HFFc6 (cell line): Measurements from ENCODE around the gene THBS3. TPM values are rescaled to one million over a fixed set of nuclear protein-coding genes. Genes with fewer than 3 reads are reported as not detected.

Experiments used
- DNase-seq: peaks from one replicate; pipeline ENCODE4 v3.0.0-alpha.2; 2018
- H3K27ac Mint-ChIP-seq: 2 replicates; pipeline ENCODE4 v1.8.0; 2020; ENCODE audit warnings: mild to moderate bottlenecking, mixed read lengths
- H3K27me3 Mint-ChIP-seq: 2 replicates; pipeline ENCODE4 v1.8.0; 2021; ENCODE audit warnings: mild to moderate bottlenecking, moderate library complexity, mixed read lengths; ENCODE audit not compliant: insufficient read depth
- H3K36me3 Mint-ChIP-seq: 2 replicates; pipeline ENCODE4 v1.8.0; 2021; ENCODE audit warnings: low read depth, mixed read lengths
- H3K4me1 Mint-ChIP-seq: 2 replicates; pipeline ENCODE4 v1.8.0; 2020; ENCODE audit warnings: low read depth, mixed read lengths
- H3K4me3 Mint-ChIP-seq: 2 replicates; pipeline ENCODE4 v1.8.0; 2020; ENCODE audit warnings: mild to moderate bottlenecking, moderate library complexity, mixed read lengths
- H3K9me3 Mint-ChIP-seq: 2 replicates; pipeline ENCODE4 v1.8.0; 2020; ENCODE audit warnings: mild to moderate bottlenecking, mixed read lengths
- long read RNA-seq: library from polyadenylated mRNA; unstranded; transcript quantifications from one replicate; pipeline ENCODE4 v2.0.0, GENCODE V29; 2019
- total RNA-seq, 6 experiments: library from RNA; stranded (reverse); fragmentation: NEBNext Ultra II Directional; extraction: Animal tissue kit (Norgen Biotek cat#: 25700); gene quantifications; 2 replicates in 1 of 6; 3 replicates in 5 of 6; pipeline ENCODE4 v1.2.3, GENCODE V29; 2021
- TF ChIP-seq, protein P1 (sequence below): fragments of 200-600 bp; sonication (generic); IDR thresholded peaks from 2 replicates; pipeline ENCODE4 v1.5.0; 2021; ENCODE audit warnings: antibody characterized with exemption, mild to moderate bottlenecking

THBS3 gene
- 10 to 100 TPM; 13.9 to 20.3 (median 16.9) TPM for total RNA-seq
- long read RNA-seq, partial matches to known transcripts = 3 of 12 reads
- long read RNA-seq, other reads (novel, unspliced or antisense) = 6 of 12 reads

GRCh38 chr1:155207806-155208540, at the start of gene THBS3:
TSS of gene THBS3 (minus strand) at chr1:155207897. CDS start at chr1:155207876, 21 bp downstream.
- Mint-ChIP-seq H3K4me3 (peak within 1 kb of the TSS; percentile 94), H3K4me1 (peaks cover 35% of the 10 kb centered on the region), H3K9me3 (no peaks in the 10 kb centered on the region), H3K36me3 (peaks cover 5% of the 10 kb centered on the region), H3K27ac (peak within 1 kb of the TSS; percentile 99), H3K27me3 (no peaks in the 10 kb centered on the region; the same call in 1 of the 2 replicates)
- TF ChIP-seq, protein P1, sequence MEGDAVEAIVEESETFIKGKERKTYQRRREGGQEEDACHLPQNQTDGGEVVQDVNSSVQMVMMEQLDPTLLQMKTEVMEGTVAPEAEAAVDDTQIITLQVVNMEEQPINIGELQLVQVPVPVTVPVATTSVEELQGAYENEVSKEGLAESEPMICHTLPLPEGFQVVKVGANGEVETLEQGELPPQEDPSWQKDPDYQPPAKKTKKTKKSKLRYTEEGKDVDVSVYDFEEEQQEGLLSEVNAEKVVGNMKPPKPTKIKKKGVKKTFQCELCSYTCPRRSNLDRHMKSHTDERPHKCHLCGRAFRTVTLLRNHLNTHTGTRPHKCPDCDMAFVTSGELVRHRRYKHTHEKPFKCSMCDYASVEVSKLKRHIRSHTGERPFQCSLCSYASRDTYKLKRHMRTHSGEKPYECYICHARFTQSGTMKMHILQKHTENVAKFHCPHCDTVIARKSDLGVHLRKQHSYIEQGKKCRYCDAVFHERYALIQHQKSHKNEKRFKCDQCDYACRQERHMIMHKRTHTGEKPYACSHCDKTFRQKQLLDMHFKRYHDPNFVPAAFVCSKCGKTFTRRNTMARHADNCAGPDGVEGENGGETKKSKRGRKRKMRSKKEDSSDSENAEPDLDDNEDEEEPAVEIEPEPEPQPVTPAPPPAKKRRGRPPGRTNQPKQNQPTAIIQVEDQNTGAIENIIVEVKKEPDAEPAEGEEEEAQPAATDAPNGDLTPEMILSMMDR = no peak
- no peak for DNase-seq

DNA sequence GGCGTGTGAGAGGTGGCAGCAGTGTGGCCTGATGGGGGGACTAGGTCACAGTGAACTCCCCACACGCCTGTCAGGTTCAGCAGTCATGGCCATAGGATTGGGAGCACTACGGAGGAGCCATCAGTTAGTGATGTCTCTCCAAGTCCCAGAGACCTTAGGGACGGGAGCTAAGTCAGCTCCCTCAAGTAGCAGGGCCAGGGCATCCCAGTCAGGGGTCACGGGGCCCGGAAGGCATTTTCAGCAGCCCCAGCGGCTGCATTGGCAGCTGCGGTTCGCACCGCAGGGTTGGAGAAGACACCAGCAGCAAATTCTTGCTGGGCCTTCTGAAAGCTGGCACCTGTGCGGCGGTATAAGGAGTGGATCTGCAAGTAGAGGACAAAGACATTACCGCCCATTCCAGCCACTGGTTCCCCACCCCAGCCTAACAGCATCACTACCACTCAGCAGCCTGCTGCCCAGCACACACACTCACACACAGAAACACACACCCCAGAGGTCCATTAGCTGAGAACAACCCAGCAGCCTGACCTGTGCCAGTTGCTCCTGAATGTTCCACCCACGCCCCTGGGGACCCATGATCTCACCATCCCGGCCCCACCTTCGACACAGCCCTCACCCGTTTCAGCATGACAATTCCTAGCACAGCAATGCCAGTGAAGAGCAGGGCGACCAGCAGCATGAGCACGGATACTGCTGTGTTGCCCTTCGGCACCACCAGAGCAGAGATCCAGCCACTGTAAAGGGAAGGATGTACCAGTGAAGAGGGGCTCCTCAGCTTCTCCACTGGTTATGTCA, 48.6 kb upstream of the THBS3 start:
- Mint-ChIP-seq H3K27me3 (peaks cover 2% of the 10 kb centered on the region), H3K27ac (peak overlapping the region; percentile 91), H3K9me3 (no peaks in the 10 kb centered on the region), H3K4me3 (peak overlapping the region; percentile 90), H3K36me3 (peaks cover 18% of the 10 kb centered on the region), H3K4me1 (peaks cover 55% of the 10 kb centered on the region)
- DNase-seq = no peak
- TF ChIP-seq, protein P1 = no peak

DNA sequence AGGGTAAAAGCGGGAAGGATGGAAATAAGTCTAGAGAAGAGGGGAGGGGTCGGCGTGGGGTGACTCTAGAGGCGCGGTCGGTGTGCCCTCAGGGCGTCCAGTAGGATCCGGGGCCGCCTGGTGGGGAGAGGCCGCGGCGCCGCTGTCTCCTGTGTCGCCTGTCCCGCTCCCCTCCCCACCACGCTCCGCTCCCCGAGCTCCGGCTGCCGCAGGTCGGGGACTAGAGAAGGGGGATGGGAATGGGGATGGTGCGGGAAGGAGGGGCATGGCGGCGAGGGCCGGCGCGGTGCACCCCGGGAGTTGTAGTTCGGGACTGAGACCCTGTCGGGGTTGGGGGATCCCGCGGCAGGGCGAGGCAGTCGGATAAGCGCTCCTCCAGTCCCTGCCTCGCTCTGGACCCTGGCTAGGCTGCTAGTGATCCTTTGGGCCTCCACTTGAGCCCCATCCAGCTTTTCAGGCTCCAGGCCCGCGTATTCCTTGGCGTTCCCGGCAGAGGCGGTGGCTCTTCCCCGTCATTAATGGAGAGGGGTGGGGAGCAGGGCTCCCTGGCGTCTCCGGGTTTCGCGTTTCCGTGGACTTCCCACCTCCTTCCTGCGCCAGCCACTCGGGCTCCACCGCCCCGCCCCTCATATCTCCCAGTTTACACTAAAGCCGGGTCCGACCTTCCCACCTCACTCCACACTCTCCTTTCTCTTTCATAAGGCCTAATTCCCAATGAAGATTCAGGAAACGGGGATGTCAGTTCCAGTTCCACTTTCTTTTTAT, 47.7 kb upstream of the THBS3 start, which contains the start of gene ENTREP3:
ENTREP3 (minus strand) TSS at position 241 of the 765 bp plus-strand sequence. CDS start 606 bp downstream, outside the sequence.
- DNase-seq = peak; percentile 70
- H3K9me3 Mint-ChIP-seq = no peaks in the 10 kb centered on the region
- peaks cover 52% of the 10 kb centered on the region for H3K4me1 Mint-ChIP-seq
- H3K27me3 Mint-ChIP-seq = peaks cover 2% of the 10 kb centered on the region
- H3K27ac Mint-ChIP-seq = peak within 1 kb of the TSS; percentile 91
- TF ChIP-seq, protein P1 = peak; percentile 29; the same call in 1 of the 2 replicates
- H3K4me3 Mint-ChIP-seq = peak within 1 kb of the TSS; percentile 90
- H3K36me3 Mint-ChIP-seq = peaks cover 12% of the 10 kb centered on the region

DNA sequence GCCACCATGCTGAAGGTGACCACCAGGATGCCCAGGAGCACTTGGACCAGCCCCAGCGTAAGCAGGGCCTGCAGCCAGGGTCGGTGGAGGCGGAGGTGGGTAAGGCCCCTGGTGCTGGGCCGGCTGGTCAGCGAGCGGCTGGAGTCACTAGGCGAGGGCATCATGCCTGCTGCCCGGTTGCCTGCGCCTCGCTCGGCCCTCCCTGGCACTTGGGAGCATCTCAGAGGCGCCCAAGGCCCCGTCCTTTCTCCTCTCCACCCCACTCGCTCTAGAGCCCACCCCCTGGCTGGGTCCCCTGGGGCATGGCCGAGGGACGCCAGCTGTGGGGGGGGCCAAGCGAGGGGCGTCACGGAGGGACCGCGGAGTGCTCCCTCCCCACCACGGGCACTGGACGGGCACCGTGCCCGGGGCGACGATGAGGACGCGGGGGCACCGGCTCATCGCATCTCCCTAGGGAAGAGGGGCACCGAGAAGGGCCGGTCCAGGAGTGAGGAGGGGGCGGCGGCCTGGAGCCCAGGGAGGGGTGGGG, 47.1 kb upstream of the THBS3 start:
- DNase-seq = no peak
- H3K27ac Mint-ChIP-seq = peak overlapping the region; percentile 91
- peaks cover 48% of the 10 kb centered on the region for H3K4me1 Mint-ChIP-seq
- peaks cover 7% of the 10 kb centered on the region for H3K36me3 Mint-ChIP-seq
- peak overlapping the region; percentile 90 for H3K4me3 Mint-ChIP-seq
- TF ChIP-seq, protein P1 = no peak
- H3K27me3 Mint-ChIP-seq = peaks cover 2% of the 10 kb centered on the region
- H3K9me3 Mint-ChIP-seq = no peaks in the 10 kb centered on the region

GRCh38 chr1:155254228-155254713, 46.6 kb upstream of the THBS3 start:
- DNase-seq = no peak
- peaks cover 7% of the 10 kb centered on the region for H3K36me3 Mint-ChIP-seq
- TF ChIP-seq, protein P1 = no peak
- peaks cover 48% of the 10 kb centered on the region for H3K4me1 Mint-ChIP-seq
- H3K9me3 Mint-ChIP-seq = no peaks in the 10 kb centered on the region
- H3K27ac Mint-ChIP-seq = peak overlapping the region; percentile 79
- peaks cover 2% of the 10 kb centered on the region for H3K27me3 Mint-ChIP-seq
- peak overlapping the region; percentile 90 for H3K4me3 Mint-ChIP-seq
